HEK293T (cell line): ENCODE measurements around the gene POLA1.

Source experiments
- CTCF ChIA-PET: fragments of 350-600 bp; formaldehyde crosslinking; extraction: SDS; loops from one replicate; lab custom pipeline; 2021; ENCODE audit warnings: antibody characterized with exemption, inconsistent platforms; lab: Yijun Ruan, JAX
- POLR2A ChIA-PET: fragments of 350-600 bp; formaldehyde crosslinking; extraction: SDS; loops from one replicate; lab custom pipeline; 2020; ENCODE audit warnings: antibody characterized with exemption, inconsistent platforms; lab: Yijun Ruan, JAX
- DNase-seq: peaks from one replicate; pipeline ENCODE4 v3.0.0; 2012; ENCODE audit warnings: mixed read lengths; ENCODE audit errors: extremely low spot score
- ARNT ChIP-seq: fragments of 450-650 bp; IDR thresholded peaks from 2 replicates; pipeline ENCODE4 v1.6.1; 2017; ENCODE audit warnings: mild to moderate bottlenecking
- BHLHE40 ChIP-seq: fragments of 450-650 bp; IDR thresholded peaks from 2 replicates; pipeline ENCODE4 v1.6.1; 2016; ENCODE audit warnings: mild to moderate bottlenecking, moderate library complexity, borderline replicate concordance
- CTBP1 ChIP-seq: fragments of 450-650 bp; IDR thresholded peaks from 2 replicates; pipeline ENCODE4 v1.6.1; 2016; ENCODE audit warnings: borderline replicate concordance
- ELF4 ChIP-seq: fragments of 450-650 bp; IDR thresholded peaks from 2 replicates; pipeline ENCODE4 v1.6.1; 2017; ENCODE audit warnings: antibody characterized with exemption
- FOXA1 ChIP-seq: fragments of 450-650 bp; IDR thresholded peaks from 2 replicates; pipeline ENCODE4 v1.6.1; 2016; ENCODE audit warnings: mild to moderate bottlenecking
- FOXK2 ChIP-seq: fragments of 450-650 bp; IDR thresholded peaks from 2 replicates; pipeline ENCODE4 v1.6.1; 2016; ENCODE audit warnings: mild to moderate bottlenecking
- FOXM1 ChIP-seq: fragments of 450-650 bp; IDR thresholded peaks from 2 replicates; pipeline ENCODE4 v1.6.1; 2017; ENCODE audit warnings: mild to moderate bottlenecking, borderline replicate concordance
- HDGF ChIP-seq: fragments of 450-650 bp; IDR thresholded peaks from 2 replicates; pipeline ENCODE4 v1.6.1; 2017; ENCODE audit warnings: antibody characterized with exemption, borderline replicate concordance
- L3MBTL2 ChIP-seq: fragments of 450-650 bp; conservative IDR thresholded peaks from 2 replicates; pipeline ENCODE4 v1.6.1; 2016; ENCODE audit warnings: mild to moderate bottlenecking
- LEF1 ChIP-seq: fragments of 450-650 bp; IDR thresholded peaks from 2 replicates; pipeline ENCODE4 v1.6.1; 2017; ENCODE audit warnings: mild to moderate bottlenecking, borderline replicate concordance
- NFRKB ChIP-seq: fragments of 450-650 bp; IDR thresholded peaks from 2 replicates; pipeline ENCODE4 v1.6.1; 2016; ENCODE audit warnings: mild to moderate bottlenecking, moderate library complexity
- SP1 ChIP-seq: fragments of 450-650 bp; IDR thresholded peaks from 2 replicates; pipeline ENCODE4 v1.6.1; 2017
- SUZ12 ChIP-seq: fragments of 450-650 bp; IDR thresholded peaks from 2 replicates; pipeline ENCODE4 v1.6.1; 2016; ENCODE audit warnings: mild to moderate bottlenecking
- TARDBP ChIP-seq: fragments of 450-650 bp; IDR thresholded peaks from 2 replicates; pipeline ENCODE4 v1.6.1; 2016
- ZNF384 ChIP-seq: fragments of 450-650 bp; IDR thresholded peaks from 2 replicates; pipeline ENCODE4 v1.6.1; 2016
- TF ChIP-seq, protein P1 (sequence below): fragments of 450-650 bp; IDR thresholded peaks from 2 replicates; pipeline ENCODE4 v1.6.1; 2016

The POLA1 gene

DNA sequence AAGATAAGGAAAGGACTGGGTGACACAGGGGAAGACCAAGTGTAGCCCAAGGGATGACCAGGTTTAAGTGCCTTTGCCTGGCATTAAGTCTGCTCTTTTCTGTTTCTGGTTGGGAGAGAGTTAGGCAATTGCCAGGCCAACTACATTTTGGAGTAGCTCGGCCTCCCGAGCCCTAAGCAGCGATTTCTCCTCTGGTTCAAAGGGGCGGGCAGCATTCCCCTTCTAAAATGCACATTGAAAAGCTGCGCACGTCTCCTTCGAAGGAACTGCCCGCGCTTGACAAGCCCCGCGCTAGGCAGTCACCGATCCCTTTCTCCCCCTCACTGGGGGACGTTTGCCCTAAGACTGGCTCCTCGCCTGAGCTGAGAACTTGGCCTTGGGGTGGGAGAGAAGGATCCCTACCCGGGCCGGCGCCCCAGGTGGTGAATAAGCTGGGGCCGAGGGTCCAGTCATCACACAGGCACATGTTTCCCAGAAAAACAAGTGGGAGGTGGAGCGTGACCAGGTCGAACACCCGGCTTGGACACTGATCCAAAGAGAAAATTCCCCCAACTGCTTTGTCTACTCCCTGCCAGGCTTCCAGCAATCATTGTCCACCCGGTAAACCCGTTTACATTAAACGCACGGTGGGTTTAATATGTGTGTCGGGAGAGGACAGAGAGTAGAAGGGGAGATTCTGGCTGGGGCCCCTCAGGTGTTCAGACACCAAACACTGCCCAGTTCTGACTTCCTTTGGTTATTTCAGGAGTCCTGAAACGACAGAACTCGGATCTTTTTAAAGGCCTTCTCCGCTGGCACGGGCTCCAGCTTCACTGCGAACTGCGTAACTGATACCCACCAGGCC, 318.1 kb downstream of the POLA1 start:
- POLR2A ChIA-PET: no interaction called here
- no peak for DNase-seq
- TF ChIP-seq NFRKB (no peak), CTBP1 (no peak), HDGF (no peak), SP1 (no peak), ARNT (no peak), LEF1 (no peak), FOXA1 (no peak)
- CTCF ChIA-PET: no interaction called here

DNA sequence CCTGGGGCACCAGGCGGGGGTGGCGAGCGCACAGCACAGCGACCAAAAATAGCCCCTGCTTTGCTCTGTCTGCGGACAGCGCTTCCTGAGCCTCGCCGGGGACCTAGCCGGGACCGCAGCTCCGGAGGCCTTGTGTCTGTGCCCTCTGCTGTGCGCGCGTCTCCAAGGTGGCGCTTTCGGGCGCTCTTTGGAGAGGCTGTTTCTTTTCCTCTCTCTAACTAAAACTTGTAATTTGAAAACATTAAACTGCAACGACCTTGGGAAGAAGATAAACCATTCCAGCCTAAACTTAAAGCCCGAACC, 318.7 kb downstream of the POLA1 start:
- POLR2A ChIA-PET: no interaction called here
- CTCF ChIA-PET: no interaction called here
- DNase-seq: no peak
- TF ChIP-seq SUZ12: no peak
- no peak for TF ChIP-seq CTBP1
- no peak for TF ChIP-seq SP1
- no peak for TF ChIP-seq ELF4
- no peak for TF ChIP-seq ARNT
- no peak for TF ChIP-seq BHLHE40
- TF ChIP-seq ZNF384: no peak
- no peak for TF ChIP-seq L3MBTL2
- no peak for TF ChIP-seq NFRKB
- TF ChIP-seq TARDBP: no peak
- TF ChIP-seq LEF1: no peak
- TF ChIP-seq FOXM1: no peak
- TF ChIP-seq FOXK2: no peak
- TF ChIP-seq, protein P1, sequence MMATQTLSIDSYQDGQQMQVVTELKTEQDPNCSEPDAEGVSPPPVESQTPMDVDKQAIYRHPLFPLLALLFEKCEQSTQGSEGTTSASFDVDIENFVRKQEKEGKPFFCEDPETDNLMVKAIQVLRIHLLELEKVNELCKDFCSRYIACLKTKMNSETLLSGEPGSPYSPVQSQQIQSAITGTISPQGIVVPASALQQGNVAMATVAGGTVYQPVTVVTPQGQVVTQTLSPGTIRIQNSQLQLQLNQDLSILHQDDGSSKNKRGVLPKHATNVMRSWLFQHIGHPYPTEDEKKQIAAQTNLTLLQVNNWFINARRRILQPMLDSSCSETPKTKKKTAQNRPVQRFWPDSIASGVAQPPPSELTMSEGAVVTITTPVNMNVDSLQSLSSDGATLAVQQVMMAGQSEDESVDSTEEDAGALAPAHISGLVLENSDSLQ: no peak
- no peak for TF ChIP-seq HDGF

- ChIA-PET CTCF (no interaction called here), POLR2A (no interaction called here)
- no peak for DNase-seq
These were observed 319.3 kb downstream of the POLA1 start for GRCh38 chrX:25012793-25013631.

DNA sequence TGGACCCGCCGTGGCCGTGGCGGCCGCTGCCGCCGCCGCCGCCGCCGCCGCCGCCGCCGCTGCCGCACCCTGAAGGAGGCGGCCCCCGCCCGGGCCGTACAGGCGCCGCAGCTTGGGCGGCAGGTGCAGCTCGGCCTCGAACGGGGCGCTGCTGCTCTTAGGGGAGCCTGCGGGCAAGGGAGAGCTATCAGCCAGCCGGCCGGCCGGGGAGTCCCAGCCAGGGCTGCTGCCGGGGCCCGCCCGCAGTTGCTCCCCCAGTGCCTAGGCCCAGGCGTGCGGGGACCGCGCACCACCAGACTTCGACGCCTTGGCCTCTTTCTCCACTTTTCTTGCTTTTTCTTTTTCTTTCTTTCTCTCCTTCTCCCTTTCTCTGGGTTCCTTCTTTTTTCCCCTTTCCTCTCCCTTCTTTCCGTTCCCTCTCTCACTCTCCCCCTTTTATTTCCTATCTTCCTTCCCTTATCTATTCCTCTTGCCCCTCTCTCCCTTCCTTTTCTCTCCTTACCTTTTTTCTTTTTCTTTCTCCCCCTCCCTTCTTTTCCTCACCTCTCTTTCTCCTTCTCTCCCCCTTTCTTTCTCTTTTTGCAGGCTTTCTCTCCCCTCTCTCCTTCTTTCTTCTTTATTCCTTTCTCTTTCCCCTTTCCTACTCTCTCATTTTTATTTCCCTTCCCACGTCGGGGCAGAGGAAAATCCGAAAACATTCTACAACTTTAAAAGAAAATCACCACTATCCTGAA, 320.1 kb downstream of the POLA1 start:
- CTCF ChIA-PET: no interaction called here
- DNase-seq: no peak
- peak; percentile 46 for TF ChIP-seq L3MBTL2
- no peak for TF ChIP-seq NFRKB
- POLR2A ChIA-PET: no interaction called here

More at GRCh38 chrX:25012793-25013631, 319.3 kb downstream of the POLA1 start:
- TF ChIP-seq FOXA1: no peak
- TF ChIP-seq ZNF384: no peak
- TF ChIP-seq L3MBTL2: no peak
- TF ChIP-seq SP1: no peak
- TF ChIP-seq FOXK2: no peak
- no peak for TF ChIP-seq TARDBP
- no peak for TF ChIP-seq HDGF
- no peak for TF ChIP-seq ARNT
- no peak for TF ChIP-seq ELF4
- TF ChIP-seq NFRKB: no peak
- TF ChIP-seq FOXM1: no peak
- TF ChIP-seq, protein P1: no peak
- no peak for TF ChIP-seq BHLHE40
- no peak for TF ChIP-seq SUZ12
- TF ChIP-seq LEF1: no peak
- no peak for TF ChIP-seq CTBP1

DNA sequence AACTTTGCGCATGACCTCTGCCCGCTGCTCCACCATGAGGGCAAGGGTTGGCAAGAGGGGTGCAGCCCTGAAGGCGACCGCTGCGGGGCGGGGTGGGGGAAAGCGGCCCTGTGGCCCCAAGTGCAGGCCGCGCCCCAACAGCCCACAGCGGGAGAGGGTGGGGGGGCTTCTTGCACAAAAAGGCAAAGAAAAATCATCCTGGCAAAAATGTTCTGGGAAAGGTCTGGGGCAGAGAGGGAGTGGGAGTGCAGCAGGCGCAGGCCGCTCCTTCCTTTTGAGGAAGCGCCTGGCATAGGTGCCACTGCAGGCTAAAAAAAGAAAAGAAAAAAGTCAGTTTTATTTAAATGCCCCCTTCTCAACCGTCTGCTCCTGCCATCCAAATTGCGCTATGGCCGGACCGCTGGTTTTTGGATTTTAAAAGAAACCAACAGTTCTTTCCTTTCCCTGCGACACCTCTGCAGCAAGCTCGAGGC, 320.7 kb downstream of the POLA1 start:
- CTCF ChIA-PET: no interaction called here
- no peak for TF ChIP-seq ARNT
- no peak for TF ChIP-seq SUZ12
- no peak for TF ChIP-seq CTBP1
- TF ChIP-seq FOXA1: no peak
- TF ChIP-seq, protein P1: no peak
- TF ChIP-seq HDGF: no peak
- TF ChIP-seq FOXK2: no peak
- no peak for TF ChIP-seq L3MBTL2
- TF ChIP-seq ELF4: no peak
- no peak for TF ChIP-seq SP1
- TF ChIP-seq FOXM1: no peak
- no peak for TF ChIP-seq BHLHE40
- TF ChIP-seq NFRKB: no peak
- no peak for TF ChIP-seq TARDBP
- TF ChIP-seq ZNF384: no peak
- no peak for TF ChIP-seq LEF1
- POLR2A ChIA-PET: no interaction called here
- DNase-seq: no peak
